Stimulated activated naive B cell treated with anti-CD40 and anti-IgM and Interleukin-4, amounts not matched to agents 10 μg/mL and 1 μg/mL and 100 μg/mL, for 72 hours (primary cell): Measurements from ENCODE around the gene SNX22.

Experiments
- ATAC-seq, 2 donors: fragments of 150-1000 bp; cut with Tn5 transposase; replicated peaks; 2 replicates each; pipeline ENCODE4 v1.10.0; 2021; ENCODE audit warnings: moderate library complexity in 1 of 2
- DNase-seq: peaks from one replicate; pipeline ENCODE4 v3.0.0; 2021
- H3K27ac Mint-ChIP-seq: one replicate; pipeline ENCODE4 v1.8.0; 2022; ENCODE audit warnings: mild to moderate bottlenecking, mixed read lengths
- H3K27me3 Mint-ChIP-seq, 2 donors: one replicate each; pipeline ENCODE4 v1.8.0; 2022; ENCODE audit warnings: mixed read lengths in 2 of 2
- H3K36me3 Mint-ChIP-seq, 2 donors: one replicate each; pipeline ENCODE4 v1.8.0; 2022; ENCODE audit warnings: mixed read lengths in 2 of 2, mild to moderate bottlenecking in 1 of 2
- H3K4me1 Mint-ChIP-seq, 2 donors: one replicate each; pipeline ENCODE4 v1.8.0; 2022; ENCODE audit warnings: mixed read lengths in 2 of 2, mild to moderate bottlenecking in 1 of 2
- H3K4me3 Mint-ChIP-seq, 2 donors: one replicate each; pipeline ENCODE4 v1.8.0; 2022; ENCODE audit warnings: mild to moderate bottlenecking in 2 of 2, mixed read lengths in 2 of 2, moderate library complexity in 1 of 2
- H3K9me3 Mint-ChIP-seq, 2 donors: one replicate each; pipeline ENCODE4 v1.8.0; 2022; ENCODE audit warnings: mixed read lengths in 2 of 2, mild to moderate bottlenecking in 1 of 2

The SNX22 gene

DNA sequence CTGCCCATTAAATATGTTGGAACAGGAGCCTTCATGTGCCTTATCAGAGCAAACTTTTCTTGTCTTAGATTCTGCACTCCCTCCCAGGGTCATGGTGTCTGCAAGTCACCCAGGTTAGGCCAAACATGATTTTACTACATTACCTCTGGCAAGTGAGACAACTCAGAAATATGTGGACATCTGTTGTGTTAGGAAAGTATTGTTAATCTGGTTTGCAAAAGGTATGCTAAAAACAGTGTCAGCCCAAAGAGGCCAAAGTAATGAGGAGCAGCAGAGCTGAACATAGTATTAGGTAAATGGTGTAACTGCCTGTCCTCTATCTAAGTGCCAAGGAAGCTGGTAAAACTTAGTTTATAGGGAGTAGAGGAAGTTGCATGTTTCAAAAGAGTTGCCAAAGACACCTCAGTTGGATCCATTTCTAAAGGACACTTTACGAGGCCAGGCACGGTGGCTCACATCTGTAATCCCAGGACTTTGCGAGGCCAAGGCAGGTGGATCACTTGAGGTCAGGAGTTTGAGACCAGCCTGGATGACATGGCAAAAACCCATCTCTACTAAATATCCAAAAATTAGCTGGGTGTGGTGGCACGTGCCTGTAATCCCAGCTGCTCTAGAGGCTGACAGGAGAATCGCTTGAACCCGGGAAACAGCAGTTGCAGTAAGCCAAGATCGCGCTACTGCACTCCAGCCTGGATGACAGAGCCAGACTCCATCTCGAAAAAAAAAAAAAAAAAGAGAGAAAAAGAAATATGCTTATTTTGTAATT, 33.8 kb downstream of the SNX22 start:
- no peak overlapping the region for H3K27ac Mint-ChIP-seq
- no peak for DNase-seq
- H3K4me3 Mint-ChIP-seq, result no peak overlapping the region
- ATAC-seq, result no peak
- H3K27me3 Mint-ChIP-seq, result no peaks in the 10 kb centered on the region
- peaks cover 12 to 36% of the 10 kb centered on the region in 2 donors for H3K36me3 Mint-ChIP-seq
- H3K9me3 Mint-ChIP-seq, result no peaks in the 10 kb centered on the region
- peaks cover 10 to 11% of the 10 kb centered on the region in 2 donors for H3K4me1 Mint-ChIP-seq

DNA sequence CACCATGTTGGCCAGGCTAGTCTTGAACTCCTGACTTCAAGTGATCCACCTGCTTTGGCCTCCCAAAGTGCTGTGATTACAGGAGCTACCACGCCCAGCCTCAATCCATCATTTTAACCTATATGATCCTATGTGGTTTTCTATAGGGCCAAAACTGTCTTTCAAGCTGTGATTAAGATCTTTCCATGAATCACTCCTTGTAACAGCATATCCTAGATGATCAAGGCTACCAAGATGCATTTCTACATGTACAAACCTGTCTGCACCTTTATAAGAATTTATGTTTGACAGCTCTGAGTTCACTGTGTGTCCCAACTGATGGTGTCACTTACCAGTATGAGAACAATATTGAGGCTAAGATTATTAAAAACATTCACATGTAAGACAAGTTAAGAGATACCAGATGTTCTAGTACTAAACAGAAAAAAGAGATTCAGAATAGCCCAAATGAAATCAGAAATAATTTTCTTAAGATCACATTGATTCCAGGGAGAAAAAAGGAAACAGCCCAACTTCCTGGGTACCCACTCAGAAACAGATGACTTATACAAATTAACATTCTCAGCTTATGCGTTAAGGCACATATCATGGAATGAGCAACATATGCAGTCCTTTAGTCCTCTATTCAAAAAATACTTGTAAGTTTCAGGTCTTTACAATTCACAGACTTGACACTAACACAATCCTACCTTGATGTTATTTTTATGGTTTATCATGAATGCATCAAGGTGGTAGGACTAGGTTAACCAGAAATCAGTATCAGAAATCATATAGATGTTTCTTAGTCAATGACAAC, 36.1 kb downstream of the SNX22 start:
- DNase-seq, result no peak
- peaks cover 13 to 25% of the 10 kb centered on the region in 2 donors for H3K36me3 Mint-ChIP-seq
- H3K4me1 Mint-ChIP-seq, result no peaks in the 10 kb centered on the region
- H3K4me3 Mint-ChIP-seq, result no peak overlapping the region
- no peak for ATAC-seq
- no peaks in the 10 kb centered on the region for H3K9me3 Mint-ChIP-seq
- no peaks in the 10 kb centered on the region for H3K27me3 Mint-ChIP-seq
- H3K27ac Mint-ChIP-seq, result no peak overlapping the region

DNA sequence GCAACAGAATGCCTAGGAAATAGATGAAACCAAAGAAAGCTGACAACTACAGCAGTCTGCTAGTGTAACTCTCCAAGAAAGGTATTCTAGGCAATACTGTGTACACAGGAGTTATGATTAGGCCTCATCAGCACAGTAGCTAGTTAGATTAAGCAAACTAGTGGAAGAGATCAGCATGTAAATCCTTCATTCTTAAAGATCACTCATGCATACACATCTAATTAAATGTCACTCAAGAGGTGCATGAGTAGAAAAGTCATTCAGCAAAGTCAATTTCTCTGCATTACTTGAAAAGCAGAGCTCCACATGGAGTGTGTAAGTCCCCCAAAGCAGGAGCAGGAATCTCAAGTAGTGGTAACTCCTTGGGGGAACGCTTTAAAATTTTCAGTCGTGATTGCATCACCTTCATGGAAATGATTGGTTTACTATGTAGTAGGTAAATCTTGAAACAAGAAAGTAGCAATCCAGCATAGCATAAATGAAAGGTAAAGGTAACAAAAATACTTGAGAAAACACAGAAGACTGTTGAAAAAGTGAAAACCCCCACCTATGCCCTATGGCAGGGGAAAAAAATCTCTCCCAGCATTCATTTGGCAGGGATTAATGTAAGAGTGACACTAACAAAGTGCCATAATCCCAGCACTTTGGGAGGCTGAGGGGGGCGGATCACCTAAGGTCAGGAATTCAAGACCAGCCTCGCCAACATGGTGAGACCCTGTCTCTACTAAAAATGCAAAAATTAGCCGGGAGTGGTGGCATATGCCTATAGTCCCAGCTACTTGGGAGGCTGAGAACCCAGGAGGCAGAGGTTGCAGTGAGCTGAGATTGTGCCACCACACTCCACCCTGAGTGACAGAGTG, 40.7 kb downstream of the SNX22 start:
- Mint-ChIP-seq H3K4me1 (no peaks in the 10 kb centered on the region), H3K27ac (no peak overlapping the region), H3K27me3 (no peaks in the 10 kb centered on the region), H3K4me3 (no peak overlapping the region), H3K36me3 (peaks cover 17 to 31% of the 10 kb centered on the region in 2 donors), H3K9me3 (no peaks in the 10 kb centered on the region)
- ATAC-seq (no peak), DNase-seq (no peak)

DNA sequence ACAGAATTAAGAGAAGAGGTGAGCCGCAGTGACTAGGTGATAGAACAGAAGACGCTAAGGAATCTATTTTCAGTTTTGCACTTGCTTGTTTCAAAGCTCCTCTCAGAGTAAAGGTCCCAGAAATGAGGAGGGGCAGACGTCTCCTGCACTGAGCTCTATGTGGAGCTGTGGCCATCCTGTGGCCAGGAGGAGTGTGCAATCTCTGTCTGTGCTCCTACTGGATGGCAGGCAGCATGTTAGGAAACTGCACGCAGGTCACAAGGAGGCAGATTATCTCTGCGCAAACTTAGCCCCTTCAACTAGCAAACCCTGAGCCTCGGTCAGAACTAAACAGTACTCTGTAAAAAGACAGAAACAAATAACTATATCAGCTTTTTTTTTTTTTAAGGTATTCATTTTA, 42.4 kb downstream of the SNX22 start:
- Mint-ChIP-seq H3K9me3 (no peaks in the 10 kb centered on the region), H3K4me1 (no peaks in the 10 kb centered on the region), H3K27ac (no peak overlapping the region), H3K27me3 (no peaks in the 10 kb centered on the region), H3K36me3 (peaks cover 19 to 36% of the 10 kb centered on the region in 2 donors), H3K4me3 (no peak overlapping the region)
- no peak for DNase-seq
- no peak for ATAC-seq

DNA sequence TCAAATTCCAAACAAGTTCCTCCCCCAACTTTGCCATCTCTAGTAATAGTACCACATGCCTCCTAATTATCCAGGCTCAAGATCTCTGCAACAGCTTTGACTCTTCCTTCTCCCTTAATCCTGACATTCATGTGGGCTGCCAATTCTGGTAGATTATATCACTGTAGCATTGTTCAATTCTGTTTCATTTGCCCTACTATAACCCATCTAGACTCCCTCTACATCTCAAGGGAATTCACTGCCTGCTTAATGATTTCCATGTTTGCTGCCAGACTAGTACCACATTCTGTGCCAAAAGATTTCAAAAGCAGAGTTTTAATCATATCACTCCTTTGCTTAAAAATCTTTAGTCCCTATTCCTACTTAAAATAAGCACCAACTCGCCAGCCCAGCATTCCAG, 45.9 kb downstream of the SNX22 start:
- no peak overlapping the region for H3K4me3 Mint-ChIP-seq
- DNase-seq, result no peak
- ATAC-seq, result no peak
- H3K27me3 Mint-ChIP-seq, result no peaks in the 10 kb centered on the region
- no peak overlapping the region for H3K27ac Mint-ChIP-seq
- no peaks in the 10 kb centered on the region for H3K4me1 Mint-ChIP-seq
- peaks cover 22 to 47% of the 10 kb centered on the region in 2 donors for H3K36me3 Mint-ChIP-seq
- no peaks in the 10 kb centered on the region for H3K9me3 Mint-ChIP-seq

DNA sequence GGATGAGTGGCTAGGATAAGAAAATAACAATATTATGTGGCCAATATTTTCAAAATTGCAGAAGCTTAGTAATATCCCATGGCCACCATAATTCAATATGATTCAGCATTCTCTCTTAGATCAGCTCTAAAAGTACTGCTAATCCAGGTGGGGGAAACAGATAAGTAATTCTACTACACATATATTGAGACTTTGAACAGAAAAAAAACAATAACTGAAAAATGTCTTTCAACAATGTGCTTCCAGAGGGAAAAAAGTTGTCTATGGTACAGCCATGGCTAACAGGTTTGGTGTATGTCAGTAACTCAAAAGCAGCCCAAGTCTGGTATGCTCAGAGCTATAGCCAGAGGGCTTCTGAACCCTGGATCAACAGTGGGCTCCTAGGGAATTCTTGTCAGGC, 53.7 kb downstream of the SNX22 start:
- Mint-ChIP-seq H3K27ac (no peak overlapping the region), H3K4me1 (no peaks in the 10 kb centered on the region), H3K36me3 (peaks cover 17 to 30% of the 10 kb centered on the region in 2 donors), H3K27me3 (no peaks in the 10 kb centered on the region), H3K4me3 (no peak overlapping the region), H3K9me3 (no peaks in the 10 kb centered on the region)
- ATAC-seq (no peak), DNase-seq (no peak)
